CD14-positive monocyte (primary cell): Measurements from ENCODE around the gene HSPBAP1. TPM values are rescaled to one million over a fixed set of nuclear protein-coding genes. Genes with fewer than 3 reads are reported as not detected.

Experiments used
- DNase-seq, 3 donors: peaks; one replicate each; pipeline ENCODE4 v3.0.0-alpha.2; 2011 to 2022
- H2AFZ ChIP-seq: 2 replicates; pipeline ENCODE4 v1.6.0; 2012; ENCODE audit warnings: mild to moderate bottlenecking, low read depth, low read length, inconsistent platforms; ENCODE audit not compliant: insufficient read depth, poor library complexity, severe bottlenecking
- H3K27ac ChIP-seq, 2 donors: 1 replicate in 1 of 2; 2 replicates in 1 of 2; pipeline ENCODE4 v1.5.1; 2012 to 2013; ENCODE audit warnings: low read length in 2 of 2, control low read depth in 1 of 2, inconsistent platforms in 1 of 2, low read depth in 1 of 2, mild to moderate bottlenecking in 1 of 2
- H3K27me3 ChIP-seq, 2 donors: one replicate each; pipeline versions ENCODE4 v1.6.0 to v1.6.1; 2011 to 2013; ENCODE audit warnings: low read length in 2 of 2; ENCODE audit not compliant: control insufficient read depth in 2 of 2, insufficient read depth in 2 of 2
- H3K36me3 ChIP-seq, 2 donors: replicated peaks in 1 of 2; 1 replicate in 1 of 2; 2 replicates in 1 of 2; pipeline versions ENCODE4 v1.5.1 to v1.6.1; 2012 to 2013; ENCODE audit warnings: low read length in 2 of 2, control low read depth in 1 of 2, inconsistent platforms in 1 of 2, mild to moderate bottlenecking in 1 of 2; ENCODE audit not compliant: insufficient read depth in 2 of 2, control insufficient read depth in 1 of 2
- H3K4me1 ChIP-seq, 2 donors: 1 replicate in 1 of 2; 2 replicates in 1 of 2; pipeline versions ENCODE4 v1.5.1 to v1.6.1; 2012 to 2013; ENCODE audit warnings: low read length in 2 of 2, control low read depth in 1 of 2, inconsistent platforms in 1 of 2, mild to moderate bottlenecking in 1 of 2, moderate library complexity in 1 of 2; ENCODE audit not compliant: insufficient read depth in 2 of 2, control insufficient read depth in 1 of 2
- H3K4me2 ChIP-seq: replicated peaks from 2 replicates; pipeline ENCODE3; 2012; ENCODE audit warnings: low read length, moderate library complexity, mild to moderate bottlenecking; ENCODE audit not compliant: poor library complexity, severe bottlenecking; ENCODE audit errors: extremely low read depth
- H3K4me3 ChIP-seq, 3 experiments: fragments of 200-600 bp in 1 of 3; sonication (generic) in 1 of 3; replicated peaks in 1 of 3; 1 replicate in 2 of 3; 2 replicates in 1 of 3; pipeline ENCODE4 v1.5.1; 2011 to 2013; ENCODE audit warnings: low read length in 3 of 3, mild to moderate bottlenecking in 3 of 3, control low read depth in 2 of 3, low read depth in 2 of 3, inconsistent platforms in 1 of 3, moderate library complexity in 1 of 3
- H3K79me2 ChIP-seq: 2 replicates; pipeline ENCODE4 v1.6.0; 2012; ENCODE audit warnings: mild to moderate bottlenecking, control low read depth, inconsistent platforms, low read length, moderate library complexity; ENCODE audit not compliant: insufficient read depth
- H3K9ac ChIP-seq: 2 replicates; pipeline ENCODE4 v1.6.0; 2017; ENCODE audit warnings: low read length, mild to moderate bottlenecking; ENCODE audit not compliant: insufficient read depth, poor library complexity, severe bottlenecking
- H3K9me3 ChIP-seq, 2 donors: replicated peaks in 1 of 2; 1 replicate in 1 of 2; 2 replicates in 1 of 2; pipeline versions ENCODE4 v1.5.1 to v1.6.1; 2012 to 2013; ENCODE audit warnings: low read length in 2 of 2, control low read depth in 1 of 2; ENCODE audit not compliant: control insufficient read depth in 1 of 2, insufficient read depth in 1 of 2
- H4K20me1 ChIP-seq: 2 replicates; pipeline ENCODE4 v1.6.0; 2012; ENCODE audit warnings: mild to moderate bottlenecking, low read length, control low read depth, moderate library complexity; ENCODE audit not compliant: insufficient read depth
- H3K27ac Mint-ChIP-seq, 7 donors: one replicate each; pipeline ENCODE4 v1.8.0; 2020; ENCODE audit warnings: mild to moderate bottlenecking in 7 of 7, mixed read lengths in 7 of 7, moderate library complexity in 6 of 7, inconsistent platforms in 2 of 7
- H3K27me3 Mint-ChIP-seq, 3 donors: one replicate each; pipeline ENCODE4 v1.8.0; 2021 to 2022; ENCODE audit warnings: low read depth in 3 of 3, mild to moderate bottlenecking in 3 of 3, mixed read lengths in 3 of 3, moderate library complexity in 3 of 3, inconsistent platforms in 1 of 3
- H3K36me3 Mint-ChIP-seq, 2 donors: one replicate each; pipeline ENCODE4 v1.8.0; 2020; ENCODE audit warnings: mixed read lengths in 2 of 2, inconsistent platforms in 1 of 2, mild to moderate bottlenecking in 1 of 2
- H3K4me1 Mint-ChIP-seq: one replicate; pipeline ENCODE4 v1.8.0; 2020; ENCODE audit warnings: mild to moderate bottlenecking, mixed read lengths
- H3K4me3 Mint-ChIP-seq, 2 donors: one replicate each; pipeline ENCODE4 v1.8.0; 2020; ENCODE audit warnings: mild to moderate bottlenecking in 2 of 2, mixed read lengths in 2 of 2, moderate library complexity in 1 of 2
- H3K9me3 Mint-ChIP-seq, 7 donors: one replicate each; pipeline ENCODE4 v1.8.0; 2020 to 2022; ENCODE audit warnings: mixed read lengths in 7 of 7, mild to moderate bottlenecking in 6 of 7, moderate library complexity in 6 of 7, inconsistent platforms in 2 of 7
- WGBS: methylation state at CpG from one replicate; pipeline ENCODE4 v1.1.5; 2013; ENCODE audit warnings: missing lambda C conversion rate; ENCODE audit not compliant: insufficient coverage; 5-methylcytosine and 5-hydroxymethylcytosine counted together
- intact Hi-C, 2 donors: fragments of 100-400 bp; cut with micrococcal nuclease; formaldehyde crosslinking; loops; one replicate each; pipeline versions ENCODE4 v1.15.0 to v1.15.1; 2023
- polyA plus RNA-seq, 3 donors: library from polyadenylated mRNA; depleted of rRNA in 1 of 3; unstranded in 2 of 3; stranded (reverse) in 1 of 3; fragments of 300-500 nt in 2 of 3; fragments of >200 nt in 1 of 3; fragmentation: Illumina TruSeq in 2 of 3; gene quantifications; 1 replicate in 2 of 3; 2 replicates in 1 of 3; pipeline ENCODE4 v1.2.3, GENCODE V29; 2012 to 2021
- TF ChIP-seq, protein P1 (sequence below): fragments of 200-600 bp; IDR thresholded peaks from one replicate; pipeline ENCODE4 v1.8.0; 2022; ENCODE audit warnings: antibody characterized with exemption, mild to moderate bottlenecking

The HSPBAP1 gene
- polyA plus RNA-seq, 3 donors = 11.7 to 48.2 (median 11.9) TPM

DNA sequence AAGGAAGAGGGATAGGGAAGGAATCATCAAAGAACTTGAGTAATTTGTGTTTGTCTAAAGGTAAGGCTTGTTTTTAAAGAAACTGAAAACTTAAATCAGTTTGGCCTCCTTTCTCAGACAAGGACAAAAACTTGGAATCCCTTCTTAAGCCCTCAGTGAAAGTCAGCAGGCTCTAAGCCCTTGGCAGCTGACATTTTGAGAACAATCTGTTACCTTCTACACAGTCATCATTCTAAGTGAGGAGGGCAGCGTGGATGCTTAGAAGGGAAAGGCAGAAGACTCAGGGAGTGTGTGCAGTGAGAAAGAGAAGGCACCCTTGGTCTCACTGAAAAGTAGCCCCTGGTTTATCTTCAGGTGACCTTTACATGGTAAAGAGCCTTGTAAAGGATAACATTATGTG is 10.8 kb downstream of the HSPBAP1 start:
- peaks cover under 1 to 2% of the 10 kb centered on the region in 2 donors for H3K4me1 ChIP-seq
- no peak overlapping the region for H2AFZ ChIP-seq
- H3K4me2 ChIP-seq = no peak overlapping the region
- Mint-ChIP-seq H3K36me3 (peaks cover 27 to 30% of the 10 kb centered on the region in 2 donors), H3K4me1 (peaks cover 6% of the 10 kb centered on the region), H3K4me3 (no peak overlapping the region), H3K27ac (no peak overlapping the region), H3K27me3 (no peaks in the 10 kb centered on the region), H3K9me3 (peaks cover 0 to 5% (median 0%) of the 10 kb centered on the region in 7 donors)
- H3K27me3 ChIP-seq = no peaks in the 10 kb centered on the region
- H3K36me3 ChIP-seq = peaks cover 16 to 31% of the 10 kb centered on the region in 2 donors
- peaks cover 46% of the 10 kb centered on the region for H3K79me2 ChIP-seq
- no peak overlapping the region for H3K27ac ChIP-seq
- no peaks in the 10 kb centered on the region for H3K9me3 ChIP-seq
- H3K4me3 ChIP-seq = no peak overlapping the region
- H4K20me1 ChIP-seq = no peaks in the 10 kb centered on the region
- TF ChIP-seq, protein P1, sequence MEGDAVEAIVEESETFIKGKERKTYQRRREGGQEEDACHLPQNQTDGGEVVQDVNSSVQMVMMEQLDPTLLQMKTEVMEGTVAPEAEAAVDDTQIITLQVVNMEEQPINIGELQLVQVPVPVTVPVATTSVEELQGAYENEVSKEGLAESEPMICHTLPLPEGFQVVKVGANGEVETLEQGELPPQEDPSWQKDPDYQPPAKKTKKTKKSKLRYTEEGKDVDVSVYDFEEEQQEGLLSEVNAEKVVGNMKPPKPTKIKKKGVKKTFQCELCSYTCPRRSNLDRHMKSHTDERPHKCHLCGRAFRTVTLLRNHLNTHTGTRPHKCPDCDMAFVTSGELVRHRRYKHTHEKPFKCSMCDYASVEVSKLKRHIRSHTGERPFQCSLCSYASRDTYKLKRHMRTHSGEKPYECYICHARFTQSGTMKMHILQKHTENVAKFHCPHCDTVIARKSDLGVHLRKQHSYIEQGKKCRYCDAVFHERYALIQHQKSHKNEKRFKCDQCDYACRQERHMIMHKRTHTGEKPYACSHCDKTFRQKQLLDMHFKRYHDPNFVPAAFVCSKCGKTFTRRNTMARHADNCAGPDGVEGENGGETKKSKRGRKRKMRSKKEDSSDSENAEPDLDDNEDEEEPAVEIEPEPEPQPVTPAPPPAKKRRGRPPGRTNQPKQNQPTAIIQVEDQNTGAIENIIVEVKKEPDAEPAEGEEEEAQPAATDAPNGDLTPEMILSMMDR = no peak
- H3K9ac ChIP-seq = no peak overlapping the region
- intact Hi-C loops = no loop called here
- no peak for DNase-seq
- WGBS = no CpG with 5 or more reads among the region's 1 CpG

DNA sequence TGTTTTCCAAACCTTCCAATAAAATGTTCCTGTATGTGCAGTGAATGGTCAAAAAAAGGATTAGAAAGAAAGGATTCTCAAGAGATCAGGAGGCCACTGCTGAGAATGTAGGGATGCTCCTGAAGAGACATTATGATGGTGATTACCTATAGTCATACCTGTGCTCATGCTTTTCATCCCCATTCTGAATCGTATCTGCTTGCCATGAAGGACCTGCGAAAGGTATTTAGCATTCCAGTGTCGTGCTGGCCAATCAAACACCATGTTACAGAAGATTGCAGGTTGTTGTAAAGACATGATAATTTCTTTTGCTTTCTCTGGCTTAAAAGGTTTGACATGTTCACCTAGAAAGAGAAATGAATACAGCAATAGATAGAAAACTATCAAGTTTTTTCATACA is 16.1 kb downstream of the HSPBAP1 start:
- H3K27ac Mint-ChIP-seq = no peak overlapping the region
- intact Hi-C loops = no loop called here

More for the DNA sequence above, 16.1 kb downstream of the HSPBAP1 start:
- Histone ChIP-seq H3K79me2 (peaks cover 20% of the 10 kb centered on the region), H3K4me2 (no peak overlapping the region), H3K27me3 (no peaks in the 10 kb centered on the region), H3K27ac (no peak overlapping the region), H3K4me3 (no peak overlapping the region), H3K9me3 (no peaks in the 10 kb centered on the region), H4K20me1 (no peaks in the 10 kb centered on the region), H3K9ac (no peak overlapping the region), H2AFZ (no peak overlapping the region), H3K4me1 (peaks cover 21 to 37% of the 10 kb centered on the region in 2 donors), H3K36me3 (peaks cover 0 to 23% of the 10 kb centered on the region in 2 donors)
- Mint-ChIP-seq H3K4me3 (no peak overlapping the region), H3K4me1 (peaks cover 23% of the 10 kb centered on the region), H3K9me3 (peaks cover 0 to 5% (median 0%) of the 10 kb centered on the region in 7 donors), H3K36me3 (peaks cover 12 to 31% of the 10 kb centered on the region in 2 donors), H3K27me3 (no peaks in the 10 kb centered on the region)
- TF ChIP-seq, protein P1 = no peak
- no peak for DNase-seq
- WGBS = 100% methylated on average over 1 of the region's 3 CpGs
